ENCODE data around the gene MCAM.

MCAM gene

GRCh38 chr11:119307219-119307618, 9.7 kb downstream of the MCAM start:
- no peak overlapping the region for H3K4me3 ChIP-seq (replicated peaks; ENCODE audit: low read depth, low read length)
- peak; percentile 16 for TF ChIP-seq CTCF (IDR thresholded peaks at IDR 0.05; ENCODE audit: low read length, missing control alignments)
- DNase-seq (ENCODE audit: low read depth), result no peak

GRCh38 chr11:119306373-119306890, 10.5 kb downstream of the MCAM start:
- no peak for TF ChIP-seq CTCF (IDR thresholded peaks at IDR 0.05; ENCODE audit: low read length, missing control alignments)
- DNase-seq (ENCODE audit: low read depth), result peak; percentile 49
- no peak overlapping the region for H3K4me3 ChIP-seq (replicated peaks; ENCODE audit: low read depth, low read length)

- TF ChIP-seq CTCF (IDR thresholded peaks at IDR 0.05; ENCODE audit: low read length, missing control alignments), result no peak
- no peak for DNase-seq (ENCODE audit: low read depth)
Measured at GRCh38 chr11:119305556-119306372, 11.2 kb downstream of the MCAM start.

GRCh38 chr11:119303227-119303718, 13.7 kb downstream of the MCAM start:
- DNase-seq (ENCODE audit: low read depth), result no peak
- TF ChIP-seq CTCF (IDR thresholded peaks at IDR 0.05; ENCODE audit: low read length, missing control alignments), result no peak
- H3K4me3 ChIP-seq (replicated peaks; ENCODE audit: low read depth, low read length), result no peak overlapping the region

More at GRCh38 chr11:119305556-119306372, 11.2 kb downstream of the MCAM start:
- H3K4me3 ChIP-seq (replicated peaks; ENCODE audit: low read depth, low read length), result no peak overlapping the region

- no peak for DNase-seq (ENCODE audit: low read depth)
- no peak overlapping the region for H3K4me3 ChIP-seq (replicated peaks; ENCODE audit: low read depth, low read length)
- no peak for TF ChIP-seq CTCF (IDR thresholded peaks at IDR 0.05; ENCODE audit: low read length, missing control alignments)
Measured at GRCh38 chr11:119300198-119300964, 16.5 kb downstream of the MCAM start.

- no peak for DNase-seq (ENCODE audit: low read depth)
- H3K4me3 ChIP-seq (replicated peaks; ENCODE audit: low read depth, low read length), result no peak overlapping the region
- TF ChIP-seq CTCF (IDR thresholded peaks at IDR 0.05; ENCODE audit: low read length, missing control alignments), result no peak
Measured at GRCh38 chr11:119299416-119299815, 17.5 kb downstream of the MCAM start.

All from fibroblast of pulmonary artery (primary cell).